NCI-H128 (cell line): Measurements from ENCODE around the gene AKAP13.

Source experiments
- DNase-seq: peaks from one replicate; lab custom pipeline; 2025; ENCODE audit not compliant: unreplicated experiment; lab: John Stamatoyannopoulos, UW

The AKAP13 gene

DNA sequence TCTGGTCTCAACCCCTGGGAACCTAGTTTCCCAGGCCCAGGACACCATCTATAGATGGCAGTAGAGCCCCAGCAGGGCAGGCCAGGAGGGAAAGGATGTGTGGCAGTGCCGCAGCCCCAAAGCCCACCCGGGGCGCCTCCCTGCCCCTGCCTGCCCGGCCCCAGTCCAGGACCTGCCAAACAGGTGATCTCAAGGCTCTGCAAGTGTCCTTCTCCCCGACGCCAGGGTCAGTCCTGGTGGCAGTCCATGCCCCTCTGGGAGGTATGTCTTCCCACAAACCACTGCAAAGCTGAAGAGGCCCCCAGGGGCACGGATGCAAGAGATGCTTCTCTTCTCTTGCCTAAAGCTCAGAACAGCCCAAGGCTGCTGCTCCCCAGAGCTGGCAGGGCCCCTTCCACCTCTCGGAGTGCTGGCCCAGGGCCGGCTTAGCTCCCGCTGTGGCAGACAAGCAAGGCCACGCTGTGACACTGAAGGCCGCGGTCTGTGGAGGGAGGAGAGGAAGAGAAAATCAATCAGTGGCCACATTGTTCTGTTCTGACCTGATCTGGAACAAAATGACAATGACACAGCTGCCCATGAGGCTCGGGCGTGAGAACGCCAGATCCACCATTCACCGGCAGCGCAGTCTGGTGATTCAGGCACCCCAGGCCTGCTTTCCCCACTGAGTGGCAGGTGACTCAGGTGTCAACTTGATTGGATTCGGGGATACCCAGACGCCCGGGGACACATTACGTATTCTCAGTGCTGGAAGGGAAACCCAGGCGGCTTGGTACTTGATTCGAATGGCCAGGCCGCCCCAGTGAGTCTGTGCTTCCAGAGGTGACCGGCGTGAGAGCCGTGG, 380.3 kb downstream of the AKAP13 start:
- no peak for DNase-seq

DNA sequence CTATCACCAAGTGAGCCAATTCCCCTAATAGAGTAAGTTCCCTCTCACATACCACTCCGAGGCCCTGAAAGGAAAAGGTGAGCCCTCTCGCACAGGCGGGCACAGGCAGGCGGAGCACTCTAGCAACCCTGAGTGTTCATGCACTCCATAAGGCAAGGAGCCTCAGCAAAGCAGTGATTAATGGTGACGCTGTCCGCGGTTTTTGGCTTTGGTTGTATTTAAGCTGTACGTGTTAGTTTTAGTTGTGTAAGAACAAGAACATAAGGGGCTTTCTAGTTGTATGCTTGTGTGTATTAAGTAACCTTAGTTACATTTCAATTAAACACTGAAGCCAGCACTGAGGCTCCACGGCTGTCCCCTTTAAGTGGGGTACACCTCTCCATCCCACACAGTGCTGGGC, 381.2 kb downstream of the AKAP13 start:
- no peak for DNase-seq

DNA sequence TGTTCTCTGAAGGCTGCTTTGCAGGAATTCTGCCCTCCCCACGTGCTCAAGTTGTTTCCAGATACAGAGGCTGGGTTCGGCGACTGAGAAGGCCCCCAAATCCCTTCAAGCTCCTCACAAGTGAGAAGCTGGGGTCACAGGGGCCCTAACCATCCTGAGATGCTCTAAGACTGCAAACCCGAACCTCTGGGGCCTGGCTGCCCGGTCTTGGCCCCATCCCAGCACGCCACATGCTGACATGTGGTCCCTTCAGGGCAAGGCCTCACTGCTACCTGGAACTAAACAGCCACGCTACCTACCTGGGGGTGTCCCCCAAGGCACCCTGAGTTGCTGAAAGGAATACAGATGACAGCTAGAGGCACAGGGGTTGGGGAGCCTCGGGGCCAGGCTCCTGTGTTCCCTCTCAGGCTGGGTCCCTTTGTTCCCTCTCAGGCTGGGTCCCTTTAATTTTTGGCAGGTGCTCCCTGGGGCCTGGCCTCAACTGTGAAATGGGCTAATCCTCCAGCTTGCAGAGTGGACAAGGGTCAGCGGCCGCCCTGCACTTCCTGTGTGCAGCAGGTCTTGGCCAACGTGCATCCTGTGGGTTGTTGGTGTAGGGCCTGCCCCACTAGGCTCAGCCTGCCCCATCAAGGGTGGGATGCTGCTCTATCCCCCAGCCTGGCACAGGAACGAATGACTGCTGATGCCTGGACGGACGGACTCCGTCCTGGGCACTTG, 381.8 kb downstream of the AKAP13 start:
- DNase-seq, result no peak

DNA sequence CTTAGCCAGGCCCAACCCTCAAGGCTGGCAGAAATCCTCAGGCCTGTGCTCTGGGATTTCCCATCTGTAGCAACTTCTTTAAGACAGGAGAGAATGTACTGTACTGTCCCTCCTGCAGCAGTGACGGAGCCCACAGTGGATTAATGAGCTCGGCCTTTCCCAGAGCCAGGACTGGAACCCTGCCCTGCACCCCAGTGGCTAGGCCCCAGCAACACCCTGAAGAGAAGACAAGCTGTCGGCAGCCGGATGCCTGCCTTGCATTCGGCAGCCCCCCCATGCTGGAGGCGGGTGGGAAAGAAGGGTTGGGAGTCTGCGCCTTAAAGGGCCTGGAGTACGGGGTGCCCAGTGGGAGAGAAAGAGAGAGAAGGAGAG, 382.3 kb downstream of the AKAP13 start:
- DNase-seq, result no peak

DNA sequence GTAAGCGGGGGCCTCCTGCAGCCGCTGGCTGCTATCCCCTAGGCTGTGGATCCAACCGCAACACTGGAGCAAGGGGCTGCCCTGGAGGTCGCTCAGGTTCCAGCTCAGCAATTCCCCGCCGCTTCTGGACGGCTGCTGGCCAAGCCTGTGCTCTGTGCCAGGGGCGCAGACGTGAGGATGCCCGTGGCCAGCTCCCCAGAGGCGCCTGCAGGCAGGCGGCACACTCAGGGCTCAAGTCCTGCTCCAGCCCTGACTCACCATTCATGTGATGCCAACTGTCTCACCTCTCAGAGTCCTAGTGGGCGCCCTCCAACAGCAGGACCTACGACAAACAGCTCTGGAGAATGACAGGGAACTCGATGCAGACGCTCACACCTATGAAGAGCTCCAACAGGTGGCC, 382.8 kb downstream of the AKAP13 start:
- DNase-seq, result no peak

DNA sequence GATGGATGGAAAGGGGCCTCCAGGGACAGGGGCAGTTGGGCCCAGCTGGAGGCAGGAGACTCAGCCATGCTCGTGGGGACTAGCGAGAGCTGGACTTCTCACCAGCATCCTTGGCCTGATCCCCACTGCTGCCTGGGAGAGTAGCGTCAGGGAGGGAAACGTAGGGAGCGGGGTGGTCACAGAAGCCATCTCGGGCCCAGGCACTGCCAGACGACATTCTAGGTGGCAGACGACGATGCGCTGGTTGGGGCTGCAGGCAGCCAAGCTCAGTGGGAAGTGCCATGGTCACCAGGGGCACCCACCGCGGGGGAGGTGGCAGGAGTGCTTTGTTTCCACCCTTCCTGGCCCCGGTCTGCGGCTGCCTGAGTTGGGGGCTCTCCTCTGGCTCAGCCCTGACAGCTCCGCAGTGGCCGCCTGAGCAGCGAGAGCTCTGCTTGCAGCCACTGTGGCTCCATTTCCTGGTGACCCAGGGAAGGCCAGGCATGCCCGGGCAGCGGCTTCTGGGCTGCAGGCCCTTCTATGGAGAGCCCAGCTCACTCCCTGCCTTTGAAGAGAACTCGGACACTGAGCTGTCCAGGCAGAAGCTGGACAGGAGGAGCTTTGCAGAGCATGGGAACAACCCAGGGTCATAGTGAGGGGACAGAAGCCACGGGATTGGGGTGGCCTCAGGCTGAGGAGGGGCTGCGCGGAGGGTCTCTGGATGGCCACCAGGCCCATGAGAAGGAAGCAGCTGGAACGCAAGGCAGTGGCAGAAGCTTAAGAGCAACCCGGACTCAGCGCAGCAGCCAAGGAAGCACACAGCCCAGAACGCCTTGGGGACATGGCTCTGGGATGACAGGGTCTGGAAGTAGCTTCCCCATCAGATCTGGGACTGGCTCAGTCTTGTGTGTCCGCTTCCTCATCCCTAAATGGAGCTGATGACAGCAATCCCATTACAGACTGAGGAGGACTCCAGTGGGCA, 383.6 kb downstream of the AKAP13 start:
- DNase-seq, result no peak

DNA sequence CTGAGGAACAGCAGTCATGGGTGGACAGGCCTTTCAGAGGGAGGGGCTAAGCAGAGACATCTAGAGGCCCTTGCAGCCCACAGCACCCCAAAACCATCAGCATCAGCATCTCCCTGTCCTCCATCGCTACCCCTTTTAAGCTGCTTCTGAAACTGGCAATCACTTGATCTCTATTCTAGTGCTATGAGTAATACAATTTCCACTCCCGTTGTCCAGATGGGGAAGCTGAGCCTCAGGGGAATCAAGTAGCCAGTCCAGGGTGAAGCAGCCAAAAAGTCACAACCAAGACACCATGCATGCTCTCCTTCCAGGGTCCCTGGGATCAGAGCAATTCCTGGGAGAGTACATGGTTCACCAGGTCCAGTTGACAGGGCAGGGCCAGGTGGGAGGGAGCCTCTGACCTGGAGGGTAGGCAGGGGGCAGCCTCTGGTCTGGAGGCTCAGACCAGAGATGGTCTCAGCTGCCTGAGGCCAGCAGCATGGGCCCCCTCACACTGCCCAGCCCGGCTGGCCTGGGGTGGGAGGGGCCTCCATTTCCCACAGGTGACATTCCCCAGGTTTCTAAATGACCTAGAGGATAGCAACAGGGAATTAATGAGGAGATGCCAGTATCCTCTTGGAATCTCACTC, 384.4 kb downstream of the AKAP13 start:
- DNase-seq, result no peak

DNA sequence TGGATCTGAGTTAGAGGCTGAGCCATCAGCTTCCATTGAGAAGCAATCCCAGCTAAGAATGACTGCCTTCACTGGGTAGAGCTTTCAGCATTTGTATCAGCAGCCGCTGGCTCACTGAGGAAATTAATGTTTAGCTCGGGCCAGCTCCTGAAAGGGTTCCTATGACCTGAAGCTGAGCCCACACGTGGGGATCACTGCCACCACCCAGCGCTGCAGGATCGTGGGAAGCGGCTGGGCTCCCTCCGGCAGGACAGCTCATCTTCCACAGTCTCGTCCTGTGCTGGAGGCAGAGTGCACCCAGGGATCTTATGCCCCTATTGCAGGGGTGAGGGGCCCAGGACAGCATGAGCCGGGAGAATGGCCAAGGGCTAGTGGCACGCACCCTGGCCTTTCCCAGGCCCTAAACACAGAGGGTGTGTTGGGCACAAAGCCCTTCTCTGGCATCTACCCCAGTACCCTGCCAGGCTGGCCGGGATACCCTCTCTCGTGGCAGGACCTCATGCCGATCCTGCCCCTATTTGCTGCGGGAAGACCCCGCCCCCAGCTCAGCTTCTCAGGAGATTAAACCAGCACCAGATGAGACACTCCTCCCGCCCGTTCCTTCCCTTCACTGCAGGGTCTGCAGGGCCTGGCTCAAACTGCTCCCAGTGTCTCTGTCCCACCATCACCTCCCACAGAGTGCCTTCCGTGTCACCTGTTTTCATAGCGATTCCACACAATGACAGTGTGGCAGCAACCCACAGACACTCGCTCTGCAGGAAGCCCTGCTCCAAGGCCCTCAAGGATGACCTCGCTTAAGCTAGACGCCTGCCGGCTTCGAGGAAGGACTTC, 385.8 kb downstream of the AKAP13 start:
- DNase-seq, result no peak

DNA sequence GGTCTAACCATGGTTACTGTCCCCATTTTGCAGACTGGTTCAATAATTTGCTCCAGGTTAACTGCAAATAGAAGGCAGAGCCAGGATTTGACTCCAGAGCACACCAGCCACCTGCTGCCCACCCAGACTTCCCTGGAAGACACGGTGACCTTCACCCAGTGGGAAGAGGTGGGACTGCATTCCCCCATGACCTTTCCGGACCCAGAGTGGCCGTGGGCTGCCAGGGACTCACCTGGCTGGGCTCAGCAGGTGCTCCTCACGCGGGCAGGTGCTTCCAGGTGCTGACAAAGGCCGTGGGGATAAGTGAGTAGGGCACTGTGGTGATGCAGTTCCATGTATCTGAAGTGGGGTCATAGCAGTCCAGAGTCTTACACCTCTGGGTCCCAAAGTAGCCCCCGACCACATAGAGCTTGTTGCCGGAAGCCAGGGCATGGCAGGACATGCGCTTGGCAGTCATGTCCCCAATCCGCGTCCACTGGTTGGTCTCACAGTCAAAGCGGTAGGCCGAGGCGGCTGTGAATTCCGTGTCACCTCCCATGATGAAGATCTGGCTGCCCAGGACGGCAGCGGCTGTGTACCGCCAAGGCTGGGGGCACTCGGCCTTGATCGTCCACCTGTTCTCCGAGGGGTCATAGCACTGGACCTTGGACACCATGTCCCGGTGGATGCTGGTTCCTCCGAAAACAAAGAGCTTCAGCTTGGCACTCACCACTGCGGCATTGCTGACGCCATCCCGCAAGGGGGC, 387.6 kb downstream of the AKAP13 start:
- no peak for DNase-seq

DNA sequence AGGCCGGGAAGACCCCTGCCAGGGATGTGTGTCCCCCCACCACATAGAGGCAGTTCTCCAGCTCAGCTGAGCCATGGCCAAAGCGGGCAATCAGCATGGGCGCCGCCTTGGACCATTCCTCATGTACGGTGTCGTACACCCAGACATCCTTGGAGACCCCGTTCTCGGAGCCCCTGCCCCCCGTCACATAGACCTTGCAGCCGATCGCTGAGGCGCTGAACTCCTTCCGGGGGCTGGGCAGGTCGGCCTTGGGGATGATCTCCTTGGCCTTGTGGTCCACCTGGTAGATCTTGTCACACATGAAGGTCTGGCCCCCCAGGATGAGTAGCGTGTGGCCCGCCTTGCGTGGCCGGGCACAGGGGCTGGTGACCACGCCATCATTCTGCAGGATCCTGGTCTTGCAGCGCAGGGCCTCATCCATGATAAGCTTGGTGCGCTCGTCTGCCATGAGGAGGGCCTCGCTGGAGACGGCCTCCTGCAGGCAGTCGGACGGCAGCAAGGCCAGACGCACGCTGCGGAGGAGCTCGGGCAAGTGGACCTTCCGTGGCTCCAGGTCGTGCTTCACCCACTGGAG, 388.3 kb downstream of the AKAP13 start:
- no peak for DNase-seq

DNA sequence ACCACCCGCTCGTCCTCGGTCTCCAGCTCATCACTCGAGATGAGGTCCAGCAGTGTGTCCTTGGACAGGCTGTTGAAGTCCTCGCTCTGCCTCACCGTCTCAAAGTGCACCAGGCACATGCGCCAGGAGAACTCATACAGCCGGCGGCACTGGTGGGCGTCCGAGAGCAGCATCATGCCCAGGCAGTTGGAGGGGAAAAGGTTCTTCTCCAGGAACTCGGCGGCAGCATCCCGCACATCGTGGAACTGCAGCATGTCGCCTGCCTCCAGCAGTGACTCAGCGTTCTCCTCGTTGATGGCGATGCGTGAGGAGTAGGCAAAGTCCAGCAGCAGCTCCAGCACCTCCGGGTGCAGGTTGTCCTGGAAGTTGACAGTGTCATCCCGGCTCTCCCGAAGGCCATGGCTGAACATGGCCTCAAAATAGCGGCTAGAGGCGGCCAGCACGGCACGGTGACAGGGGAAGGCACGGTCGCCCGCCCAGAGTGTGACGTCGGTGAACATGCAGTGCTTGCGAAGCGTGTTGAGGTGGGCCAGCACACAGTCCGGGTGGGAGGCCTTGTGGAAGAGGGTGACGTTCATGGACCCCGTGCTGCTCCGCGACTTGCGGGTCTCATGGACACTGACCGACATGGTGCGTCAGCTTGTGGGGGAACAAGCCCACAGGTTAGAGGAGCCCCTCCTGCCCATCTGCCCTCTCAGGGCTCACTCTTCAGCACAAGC, 388.9 kb downstream of the AKAP13 start:
- DNase-seq, result no peak

DNA sequence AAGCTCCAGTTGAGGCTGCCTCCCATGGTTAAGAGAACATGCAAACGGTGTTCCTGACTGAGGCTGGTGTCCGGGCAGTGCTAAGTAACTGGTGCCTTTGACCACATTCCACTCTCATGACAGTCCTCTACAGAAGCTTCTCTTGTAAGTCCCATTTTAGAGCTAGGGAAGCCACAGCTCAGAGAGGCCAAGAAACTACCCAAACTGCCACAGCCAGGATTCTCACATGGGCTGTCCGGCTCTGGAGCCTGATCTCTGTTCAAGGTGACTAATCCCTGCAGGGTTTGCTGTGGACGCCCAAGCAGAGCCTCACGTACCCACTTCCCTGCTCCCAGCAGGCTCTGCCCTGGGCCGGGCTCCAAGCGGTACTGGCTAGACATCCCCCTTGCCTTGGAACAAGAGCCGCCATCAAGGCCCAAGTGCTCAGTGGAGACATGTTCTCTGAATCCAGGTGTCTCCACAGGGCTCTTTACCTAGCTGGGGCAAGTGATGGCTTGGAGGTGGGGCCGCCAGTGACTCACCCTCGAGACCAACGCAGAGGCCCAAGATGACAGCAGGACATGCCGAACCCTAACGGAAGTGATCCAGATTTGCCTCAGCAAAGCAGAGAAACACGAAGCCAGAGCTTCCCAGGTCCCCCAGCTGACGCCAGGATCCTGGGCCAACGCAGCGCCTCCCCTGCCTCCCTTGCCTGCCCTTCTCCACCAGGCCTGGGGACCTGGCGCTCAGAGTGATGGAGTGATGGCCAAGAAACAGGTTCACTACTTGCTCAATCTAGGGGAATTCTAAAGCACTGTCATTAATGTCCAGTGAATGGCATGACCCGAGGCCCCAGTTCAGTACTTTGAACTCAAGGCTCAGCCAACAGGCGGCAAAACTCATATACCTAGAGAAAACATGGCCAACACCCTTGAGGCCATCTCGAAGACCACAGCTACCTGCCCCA, 390.0 kb downstream of the AKAP13 start:
- DNase-seq, result no peak

DNA sequence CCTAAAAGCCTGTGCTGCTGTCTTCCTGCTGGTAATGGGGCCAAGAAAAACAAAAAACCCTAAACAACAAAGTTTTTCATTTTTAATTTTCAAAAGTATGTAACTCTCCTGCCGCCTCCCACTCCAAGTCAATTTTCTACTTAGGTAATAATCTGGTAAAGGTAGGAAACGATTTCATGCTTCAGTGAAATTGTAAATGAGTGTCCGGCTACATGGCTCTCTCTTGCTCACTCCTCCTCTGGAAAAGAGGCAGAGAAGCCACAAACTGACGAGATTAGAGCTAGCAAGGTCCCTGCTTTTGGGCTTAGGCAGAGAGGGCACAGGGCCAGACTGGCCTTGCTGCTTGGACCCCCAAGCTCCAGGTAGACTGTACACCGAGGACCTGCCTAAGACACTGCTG, 390.9 kb downstream of the AKAP13 start:
- no peak for DNase-seq

DNA sequence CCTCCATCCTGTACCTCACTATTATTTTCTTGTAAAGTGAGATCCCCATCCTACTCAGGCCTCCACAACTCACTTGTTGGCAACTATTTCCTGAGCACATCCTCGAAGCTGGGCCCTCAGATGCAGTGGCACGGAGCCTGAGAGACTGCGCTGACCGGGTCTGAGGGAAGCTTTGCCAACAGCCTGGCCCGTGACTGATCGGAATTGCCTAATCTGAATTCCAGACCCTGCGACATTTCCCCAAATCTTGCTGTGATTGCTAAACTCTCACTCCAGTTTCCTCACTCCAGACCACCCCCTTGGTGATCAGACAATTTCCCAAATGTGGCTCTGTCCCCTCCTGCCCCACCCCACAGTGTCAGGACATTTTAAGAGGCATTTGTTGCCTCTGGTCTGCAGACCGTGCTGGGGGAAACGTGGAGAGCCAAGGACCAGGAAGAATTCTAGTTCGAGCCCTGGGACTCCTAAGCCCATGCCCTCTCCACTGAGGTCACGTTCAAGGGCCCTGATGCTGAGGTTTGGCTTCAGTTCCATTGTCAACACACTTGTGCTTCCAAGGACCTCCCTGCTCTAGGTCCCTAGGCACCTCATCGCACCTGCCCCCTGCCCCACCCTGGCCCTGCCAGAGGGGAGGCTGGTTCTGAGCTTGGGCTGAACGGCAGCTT, 391.5 kb downstream of the AKAP13 start:
- DNase-seq, result no peak

DNA sequence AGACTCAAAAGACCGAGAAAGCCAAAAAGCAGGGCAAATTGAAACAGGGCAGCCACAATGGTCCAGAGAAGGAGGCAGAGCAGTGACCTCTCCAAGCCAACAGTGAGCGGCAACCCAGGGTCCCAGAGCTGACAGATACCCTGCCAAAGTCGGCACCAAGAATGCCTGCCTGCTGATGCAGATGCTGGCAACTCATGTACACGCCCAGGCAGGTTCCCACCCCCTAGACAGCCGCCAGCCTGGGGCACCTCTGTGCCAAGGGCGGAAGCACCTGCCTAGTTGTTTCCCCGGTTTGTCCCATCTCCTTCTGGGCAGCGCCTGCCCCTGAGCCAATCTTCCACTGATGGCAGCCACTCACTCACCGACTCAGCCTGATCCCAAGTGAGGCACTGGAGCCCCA, 392.3 kb downstream of the AKAP13 start:
- DNase-seq, result no peak

DNA sequence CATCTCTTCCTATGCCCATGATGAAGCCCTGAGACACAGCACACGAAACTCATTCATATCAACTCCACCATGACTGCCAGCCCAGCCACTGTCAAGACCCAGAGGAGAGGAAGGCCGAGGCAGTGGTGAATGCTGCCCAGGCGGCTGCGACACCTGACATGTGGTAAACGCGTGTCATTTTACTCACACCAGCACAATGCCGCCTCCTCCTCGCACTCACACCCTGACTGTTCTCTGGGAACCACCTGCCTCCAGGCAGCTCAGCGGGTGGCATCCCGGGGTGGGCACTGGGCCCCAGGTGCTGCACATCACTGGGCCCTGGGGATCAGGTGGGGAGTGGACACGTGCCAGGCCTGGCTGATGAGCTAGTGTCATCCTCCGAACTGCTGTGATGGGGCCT, 392.8 kb downstream of the AKAP13 start:
- DNase-seq, result no peak

DNA sequence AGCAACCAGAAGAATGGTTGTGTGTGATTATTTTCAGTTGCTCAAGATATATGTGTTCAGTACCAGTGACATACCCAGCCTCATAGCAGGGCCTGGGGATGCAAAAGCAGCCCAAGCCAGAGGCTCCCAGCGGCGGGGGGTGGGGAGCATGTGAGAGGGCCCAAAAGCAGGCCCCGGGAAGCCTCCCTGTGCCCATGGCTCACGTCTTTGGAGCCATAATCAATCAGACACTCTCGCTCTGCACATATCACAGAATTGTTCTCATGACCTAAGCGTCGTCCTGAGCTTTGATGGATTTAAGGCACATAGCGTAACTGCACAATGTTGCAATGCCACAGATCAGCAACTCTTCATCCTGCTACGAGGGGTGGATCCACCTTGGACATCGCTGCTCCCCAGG, 393.6 kb downstream of the AKAP13 start:
- DNase-seq, result no peak
